D721Med (cell line): Measurements from ENCODE around the gene ITGA3.
A peak's percentile ranks its signal among the peaks of the same experiment; 100 is the strongest.

Experiments used
- DNase-seq: peaks from one replicate; pipeline ENCODE4 v3.0.0; 2011; ENCODE audit warnings: low spot score; ENCODE audit not compliant: insufficient read length
- FAIRE-seq: peaks from 2 replicates; lab custom pipeline; 2011; peaks lifted over from hg19 to GRCh38; lab: Jason Lieb, UNC
- TF ChIP-seq, protein P1 (sequence below): IDR thresholded peaks from 2 replicates; pipeline ENCODE4 v1.5.1; 2012; ENCODE audit warnings: mild to moderate bottlenecking, control low read depth; ENCODE audit not compliant: insufficient read depth; ENCODE audit errors: missing control alignments

Gene ITGA3

DNA sequence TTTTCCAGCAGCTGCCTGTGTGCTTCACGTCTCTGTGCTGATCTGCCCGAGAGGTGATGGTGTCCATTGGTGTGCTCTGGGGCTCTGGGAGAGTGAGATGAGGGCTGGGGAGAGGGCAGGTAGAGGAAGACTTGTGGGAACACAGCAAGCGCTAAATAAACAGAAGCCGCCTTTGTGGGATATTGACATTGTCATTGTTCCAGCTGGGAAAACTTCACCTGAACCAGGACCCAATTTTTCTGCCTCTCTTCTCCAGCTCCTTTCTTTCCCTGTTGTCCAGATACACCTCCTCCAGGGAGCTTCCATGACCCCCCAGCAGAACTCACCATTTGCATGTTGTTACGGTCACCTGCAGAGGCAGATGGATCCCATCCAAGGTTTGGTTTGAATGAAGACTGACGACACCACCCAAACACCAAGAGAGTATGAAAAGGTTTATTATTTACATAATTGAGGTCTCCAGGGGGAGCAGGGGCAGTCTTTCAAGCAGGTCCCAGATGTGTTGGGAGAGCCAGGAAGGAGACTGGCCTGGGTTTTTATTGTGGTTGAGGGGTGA is 3.6 kb upstream of the ITGA3 start:
- no peak for DNase-seq
- TF ChIP-seq, protein P1, sequence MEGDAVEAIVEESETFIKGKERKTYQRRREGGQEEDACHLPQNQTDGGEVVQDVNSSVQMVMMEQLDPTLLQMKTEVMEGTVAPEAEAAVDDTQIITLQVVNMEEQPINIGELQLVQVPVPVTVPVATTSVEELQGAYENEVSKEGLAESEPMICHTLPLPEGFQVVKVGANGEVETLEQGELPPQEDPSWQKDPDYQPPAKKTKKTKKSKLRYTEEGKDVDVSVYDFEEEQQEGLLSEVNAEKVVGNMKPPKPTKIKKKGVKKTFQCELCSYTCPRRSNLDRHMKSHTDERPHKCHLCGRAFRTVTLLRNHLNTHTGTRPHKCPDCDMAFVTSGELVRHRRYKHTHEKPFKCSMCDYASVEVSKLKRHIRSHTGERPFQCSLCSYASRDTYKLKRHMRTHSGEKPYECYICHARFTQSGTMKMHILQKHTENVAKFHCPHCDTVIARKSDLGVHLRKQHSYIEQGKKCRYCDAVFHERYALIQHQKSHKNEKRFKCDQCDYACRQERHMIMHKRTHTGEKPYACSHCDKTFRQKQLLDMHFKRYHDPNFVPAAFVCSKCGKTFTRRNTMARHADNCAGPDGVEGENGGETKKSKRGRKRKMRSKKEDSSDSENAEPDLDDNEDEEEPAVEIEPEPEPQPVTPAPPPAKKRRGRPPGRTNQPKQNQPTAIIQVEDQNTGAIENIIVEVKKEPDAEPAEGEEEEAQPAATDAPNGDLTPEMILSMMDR, result no peak
- no peak for FAIRE-seq

DNA sequence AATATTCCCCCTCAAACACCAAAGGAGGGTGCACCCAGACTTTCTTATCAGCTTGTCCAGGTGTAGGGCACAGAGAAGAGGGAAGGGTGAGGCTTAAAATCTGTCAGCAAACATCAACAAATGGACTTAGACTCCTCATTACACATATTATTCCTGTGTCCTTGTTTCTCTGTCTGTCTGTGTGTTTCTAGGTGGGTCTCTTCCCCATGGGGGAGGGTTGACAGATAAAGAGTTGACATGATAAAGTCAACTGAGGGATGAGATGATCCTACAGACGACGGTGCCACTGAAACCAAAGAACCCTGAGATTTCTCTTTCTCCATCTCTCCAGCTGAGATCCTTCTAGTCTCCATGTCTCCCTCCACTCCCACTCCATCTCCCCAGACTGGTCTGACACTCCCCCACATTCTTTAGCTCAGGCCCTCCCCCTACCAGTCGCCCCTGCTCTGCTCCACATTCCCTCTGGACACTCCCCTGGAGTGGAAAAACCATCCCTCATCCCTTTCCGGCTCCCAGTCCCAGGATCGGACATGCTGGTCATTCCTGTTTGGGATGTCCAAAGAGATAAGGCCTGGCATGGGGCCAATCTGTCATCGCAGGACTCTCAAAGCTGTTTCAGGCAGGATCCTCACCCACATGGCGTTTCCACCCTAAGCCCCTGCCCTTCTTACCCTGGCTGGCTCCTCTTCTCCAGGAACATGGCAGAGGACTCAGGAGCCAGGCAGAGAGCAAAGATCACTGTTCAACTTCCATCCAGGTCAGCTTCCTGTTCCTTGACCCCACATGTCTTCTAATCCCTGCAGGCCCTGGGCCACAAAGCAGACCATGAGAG is 2.9 kb upstream of the ITGA3 start:
- DNase-seq, result no peak
- FAIRE-seq, result no peak
- TF ChIP-seq, protein P1, result no peak

DNA sequence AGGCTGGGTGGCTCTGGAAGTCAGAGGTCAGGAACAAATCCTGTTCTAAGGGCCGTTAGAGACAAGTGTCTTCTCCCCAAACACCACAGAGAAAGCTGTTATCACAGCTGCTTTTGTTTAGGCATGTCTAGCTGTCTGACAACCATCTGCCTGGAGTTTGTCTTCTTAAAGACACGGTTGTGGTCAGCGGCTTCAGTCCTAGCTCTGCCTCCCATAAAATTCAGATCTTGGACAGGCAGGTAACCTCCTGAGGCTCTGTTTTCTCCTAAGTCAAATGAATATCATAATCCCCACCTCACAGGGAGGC is 2.3 kb upstream of the ITGA3 start:
- no peak for FAIRE-seq
- DNase-seq, result no peak
- TF ChIP-seq, protein P1, result no peak

DNA sequence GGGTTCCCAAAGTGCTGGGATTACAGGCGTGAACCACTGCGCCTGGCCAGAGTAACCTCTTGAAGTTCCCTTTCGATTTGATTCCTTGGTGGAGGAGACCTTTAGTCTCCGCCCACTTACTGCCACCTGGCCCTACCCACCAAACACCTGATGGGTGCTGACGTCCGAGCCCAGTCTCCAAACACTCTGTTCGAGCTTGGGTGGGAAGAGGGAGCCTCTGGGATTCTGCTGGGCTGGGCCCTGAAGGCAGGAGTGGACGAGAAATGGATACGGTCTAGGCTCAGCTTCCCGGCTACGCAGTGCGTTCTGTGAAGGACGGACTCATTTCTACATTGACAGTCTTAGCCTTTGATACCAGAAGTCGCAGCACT is 870 bp upstream of the ITGA3 start:
- no peak for FAIRE-seq
- TF ChIP-seq, protein P1, result no peak
- DNase-seq, result no peak

DNA sequence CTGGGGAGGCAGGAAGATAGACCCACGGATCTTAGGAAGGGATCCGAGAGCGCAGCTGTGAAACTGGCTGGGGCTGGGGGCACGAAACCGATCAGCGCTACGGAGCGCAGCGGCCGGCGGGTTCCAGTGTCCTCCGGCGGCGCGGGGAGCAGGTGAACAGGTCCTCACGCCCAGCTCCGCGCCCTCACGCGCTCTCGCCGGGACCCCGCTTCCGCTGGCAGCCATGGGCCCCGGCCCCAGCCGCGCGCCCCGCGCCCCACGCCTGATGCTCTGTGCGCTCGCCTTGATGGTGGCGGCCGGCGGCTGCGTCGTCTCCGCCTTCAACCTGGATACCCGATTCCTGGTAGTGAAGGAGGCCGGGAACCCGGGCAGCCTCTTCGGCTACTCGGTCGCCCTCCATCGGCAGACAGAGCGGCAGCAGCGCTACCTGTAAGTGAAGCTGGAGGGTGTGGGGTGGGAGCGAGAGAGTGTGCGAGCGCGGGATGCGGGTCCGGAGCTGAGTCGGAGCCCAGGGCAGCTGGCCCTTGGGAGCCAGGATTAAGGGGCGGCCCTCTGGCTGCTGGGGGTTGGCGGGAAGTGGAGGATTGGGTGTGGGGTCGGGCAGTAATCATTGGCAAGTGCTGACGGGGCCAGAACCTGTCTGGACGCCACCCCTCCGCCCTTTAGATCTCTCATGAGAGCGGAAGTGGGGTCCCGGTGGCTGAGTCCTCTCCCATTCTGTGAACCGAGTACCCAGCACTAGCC is 479 bp downstream of the ITGA3 start:
- DNase-seq (peak; percentile 49), FAIRE-seq (no peak)
- TF ChIP-seq, protein P1, result peak; percentile 35

DNA sequence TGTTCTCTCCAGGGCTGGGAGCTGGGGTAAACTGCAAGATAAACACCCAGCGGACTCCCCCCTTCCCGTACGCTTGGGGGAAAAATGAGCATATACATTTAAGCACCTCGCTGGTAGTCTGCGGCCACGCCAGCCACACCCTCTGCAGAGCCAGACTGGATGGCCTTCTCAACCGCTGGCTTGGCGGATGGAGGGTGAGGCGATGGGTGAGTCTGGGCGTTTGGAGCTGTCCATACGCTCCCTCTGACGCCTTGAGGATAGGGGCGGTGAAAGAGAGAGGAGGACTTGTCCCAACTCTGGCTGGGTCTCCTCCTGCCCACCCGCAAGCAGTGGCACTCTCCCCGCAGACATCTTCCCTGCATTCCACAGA is 1.0 kb downstream of the ITGA3 start:
- FAIRE-seq (no peak), DNase-seq (no peak)

More for the DNA sequence above, 1.0 kb downstream of the ITGA3 start:
- TF ChIP-seq, protein P1, result no peak
